Smooth muscle cell (in vitro differentiated cells): ENCODE data around the gene WDR59. TPM values are rescaled to one million over a fixed set of nuclear protein-coding genes. Genes with fewer than 3 reads are reported as not detected.

Source experiments
- DNase-seq: peaks from one replicate; lab custom pipeline; 2025; ENCODE audit not compliant: unreplicated experiment; lab: John Stamatoyannopoulos, UW
- H2AFZ ChIP-seq: fragments of 200-600 bp; sonication (generic); 2 replicates; pipeline ENCODE4 v1.6.0; 2016; ENCODE audit warnings: antibody characterized with exemption, low read depth, mild to moderate bottlenecking
- H3F3A ChIP-seq: fragments of 200-600 bp; sonication (generic); 2 replicates; pipeline ENCODE4 v1.6.0; 2017; ENCODE audit warnings: antibody characterized with exemption, low read depth
- H3K27ac ChIP-seq: fragments of 200-600 bp; sonication (generic); 2 replicates; pipeline ENCODE4 v1.5.1; 2016; ENCODE audit warnings: low read depth, mild to moderate bottlenecking
- H3K27me3 ChIP-seq: fragments of 200-600 bp; sonication (generic); 2 replicates; pipeline ENCODE4 v1.6.1; 2016; ENCODE audit warnings: low read depth, mild to moderate bottlenecking
- H3K36me3 ChIP-seq: fragments of 200-600 bp; sonication (generic); 2 replicates; pipeline ENCODE4 v1.5.1; 2016; ENCODE audit warnings: low read depth
- H3K4me1 ChIP-seq: fragments of 200-600 bp; sonication (generic); 2 replicates; pipeline ENCODE4 v1.5.1; 2016; ENCODE audit warnings: low read depth
- H3K4me2 ChIP-seq: fragments of 200-600 bp; sonication (generic); 2 replicates; pipeline ENCODE4 v1.6.0; 2016; ENCODE audit warnings: mild to moderate bottlenecking
- H3K4me3 ChIP-seq: fragments of 200-600 bp; sonication (generic); 2 replicates; pipeline ENCODE4 v1.5.1; 2016; ENCODE audit warnings: mild to moderate bottlenecking
- H3K79me2 ChIP-seq: fragments of 200-600 bp; sonication (generic); 2 replicates; pipeline ENCODE4 v1.6.0; 2016; ENCODE audit warnings: low read depth, mild to moderate bottlenecking
- H3K9ac ChIP-seq: fragments of 200-600 bp; sonication (generic); 2 replicates; pipeline ENCODE4 v1.6.0; 2016; ENCODE audit warnings: low read depth
- H3K9me3 ChIP-seq: fragments of 200-600 bp; sonication (generic); replicated peaks from 2 replicates; pipeline ENCODE4 v1.5.1; 2016; ENCODE audit warnings: low read depth
- H4K20me1 ChIP-seq: fragments of 200-600 bp; sonication (generic); 2 replicates; pipeline ENCODE4 v1.6.0; 2016; ENCODE audit warnings: low read depth
- WGBS: methylation state at CpG from one replicate; pipeline ENCODE4 v1.1.7; 2016; ENCODE audit warnings: low lambda C conversion rate; 5-methylcytosine and 5-hydroxymethylcytosine counted together
- polyA plus RNA-seq: library from polyadenylated mRNA; unstranded; fragments of >200 nt; fragmentation: Nextera tagmentation; extraction: Ambion mirVana; gene quantifications from 2 replicates; pipeline ENCODE4 v1.2.1, GENCODE V29; 2016
- total RNA-seq: library from RNA; depleted of rRNA; stranded (reverse); fragments of >200 nt; gene quantifications from 2 replicates; pipeline ENCODE4 v1.2.3, GENCODE V29; 2014
- TF ChIP-seq, protein P1 (sequence below): fragments of 200-600 bp; sonication (generic); IDR thresholded peaks from 2 replicates; pipeline ENCODE4 v1.5.1; 2017; ENCODE audit warnings: borderline replicate concordance, mild to moderate bottlenecking, antibody characterized with exemption; ENCODE audit not compliant: insufficient read depth, poor library complexity, severe bottlenecking

WDR59 gene
- total and polyA plus RNA-seq, 2 experiments from 2014 or later, result 14.3 to 19.2 TPM

DNA sequence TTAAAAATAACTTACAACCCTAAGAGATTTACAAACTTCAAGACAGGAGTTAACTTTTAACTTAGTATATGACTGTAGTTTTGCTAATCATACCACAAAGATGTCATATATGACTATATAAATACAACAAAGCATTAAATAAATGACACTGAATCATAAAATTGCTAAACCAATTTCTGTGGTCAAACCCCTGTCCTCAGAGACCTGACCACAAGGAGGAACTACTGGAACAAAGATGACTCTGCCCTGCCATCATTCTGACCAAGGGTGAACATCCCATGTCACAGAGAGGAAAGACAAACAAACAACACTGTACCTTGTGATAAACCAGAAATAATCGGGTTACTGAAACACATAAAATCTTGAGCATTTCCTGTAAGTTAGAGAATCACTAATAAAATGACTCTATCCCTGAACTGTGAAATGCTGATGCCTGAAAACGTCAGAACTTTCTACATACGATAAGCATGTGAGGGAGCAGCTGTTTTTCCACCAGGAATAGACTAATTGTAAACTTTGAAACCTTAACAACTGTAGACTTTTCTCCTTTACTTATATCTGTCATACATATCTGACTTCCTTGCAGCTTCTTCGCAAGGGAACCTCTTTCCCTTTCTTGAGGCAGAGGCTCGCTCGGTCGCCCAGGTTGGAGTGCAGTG, 47.9 kb downstream of the WDR59 start:
- Histone ChIP-seq H3K36me3 (peaks cover 7% of the 10 kb centered on the region), H2AFZ (no peak overlapping the region), H3K4me1 (no peaks in the 10 kb centered on the region), H3K9ac (no peak overlapping the region), H3K79me2 (no peaks in the 10 kb centered on the region), H3K9me3 (no peaks in the 10 kb centered on the region), H3K27ac (no peak overlapping the region), H4K20me1 (no peaks in the 10 kb centered on the region), H3K4me2 (no peak overlapping the region), H3K4me3 (no peak overlapping the region), H3K27me3 (no peaks in the 10 kb centered on the region), H3F3A (no peaks in the 10 kb centered on the region)
- TF ChIP-seq, protein P1, sequence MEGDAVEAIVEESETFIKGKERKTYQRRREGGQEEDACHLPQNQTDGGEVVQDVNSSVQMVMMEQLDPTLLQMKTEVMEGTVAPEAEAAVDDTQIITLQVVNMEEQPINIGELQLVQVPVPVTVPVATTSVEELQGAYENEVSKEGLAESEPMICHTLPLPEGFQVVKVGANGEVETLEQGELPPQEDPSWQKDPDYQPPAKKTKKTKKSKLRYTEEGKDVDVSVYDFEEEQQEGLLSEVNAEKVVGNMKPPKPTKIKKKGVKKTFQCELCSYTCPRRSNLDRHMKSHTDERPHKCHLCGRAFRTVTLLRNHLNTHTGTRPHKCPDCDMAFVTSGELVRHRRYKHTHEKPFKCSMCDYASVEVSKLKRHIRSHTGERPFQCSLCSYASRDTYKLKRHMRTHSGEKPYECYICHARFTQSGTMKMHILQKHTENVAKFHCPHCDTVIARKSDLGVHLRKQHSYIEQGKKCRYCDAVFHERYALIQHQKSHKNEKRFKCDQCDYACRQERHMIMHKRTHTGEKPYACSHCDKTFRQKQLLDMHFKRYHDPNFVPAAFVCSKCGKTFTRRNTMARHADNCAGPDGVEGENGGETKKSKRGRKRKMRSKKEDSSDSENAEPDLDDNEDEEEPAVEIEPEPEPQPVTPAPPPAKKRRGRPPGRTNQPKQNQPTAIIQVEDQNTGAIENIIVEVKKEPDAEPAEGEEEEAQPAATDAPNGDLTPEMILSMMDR, result no peak
- WGBS, result 87% methylated on average over 7 of the region's 7 CpGs
- no peak for DNase-seq

DNA sequence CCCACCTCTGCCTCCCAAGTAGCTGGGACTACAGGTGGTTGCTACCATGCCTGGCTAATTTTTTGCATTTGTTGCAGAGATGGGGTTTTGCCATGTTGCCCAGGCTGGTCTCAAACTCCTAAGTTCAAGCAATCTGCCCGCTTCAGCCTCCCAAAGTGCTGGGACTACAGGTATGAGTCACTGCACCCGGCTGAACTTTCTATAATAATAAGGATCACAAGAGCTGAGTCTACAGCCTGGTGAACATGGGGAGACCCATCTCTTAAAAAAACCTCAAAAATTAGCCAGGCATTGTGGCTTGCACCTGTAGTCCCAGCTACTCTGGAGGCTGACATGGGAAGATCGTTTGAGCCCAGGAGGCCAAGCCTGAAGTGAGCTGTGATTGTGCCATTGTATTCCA, 53.5 kb downstream of the WDR59 start:
- Histone ChIP-seq H3K36me3 (peaks cover 7% of the 10 kb centered on the region), H2AFZ (no peak overlapping the region), H4K20me1 (no peaks in the 10 kb centered on the region), H3K9me3 (no peaks in the 10 kb centered on the region), H3K27me3 (no peaks in the 10 kb centered on the region), H3K9ac (no peak overlapping the region), H3K4me1 (no peaks in the 10 kb centered on the region), H3K4me3 (no peak overlapping the region), H3K4me2 (no peak overlapping the region), H3K79me2 (no peaks in the 10 kb centered on the region), H3F3A (no peaks in the 10 kb centered on the region), H3K27ac (no peak overlapping the region)
- no peak for DNase-seq
- TF ChIP-seq, protein P1, result no peak
- 96% methylated on average over 3 of the region's 3 CpGs for WGBS

DNA sequence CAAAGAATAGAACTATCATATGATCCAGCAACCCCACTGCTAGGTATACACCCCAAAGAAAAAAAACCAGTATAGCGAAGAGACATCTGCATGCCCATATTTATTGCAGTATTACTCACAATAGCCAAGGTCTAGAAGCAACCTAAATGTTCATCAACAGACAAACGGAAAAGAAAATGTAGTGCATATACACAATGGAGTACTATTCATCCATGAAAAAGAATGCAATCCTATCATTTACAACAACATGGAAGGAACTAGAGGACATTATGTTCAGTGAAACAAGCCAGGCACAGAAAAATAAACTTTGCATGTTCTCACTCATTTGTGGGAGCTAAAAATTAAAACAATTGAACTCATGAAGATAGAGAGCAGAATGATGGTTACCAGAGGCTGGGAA, 55.3 kb downstream of the WDR59 start:
- 96% methylated on average over 2 of the region's 2 CpGs for WGBS

DNA sequence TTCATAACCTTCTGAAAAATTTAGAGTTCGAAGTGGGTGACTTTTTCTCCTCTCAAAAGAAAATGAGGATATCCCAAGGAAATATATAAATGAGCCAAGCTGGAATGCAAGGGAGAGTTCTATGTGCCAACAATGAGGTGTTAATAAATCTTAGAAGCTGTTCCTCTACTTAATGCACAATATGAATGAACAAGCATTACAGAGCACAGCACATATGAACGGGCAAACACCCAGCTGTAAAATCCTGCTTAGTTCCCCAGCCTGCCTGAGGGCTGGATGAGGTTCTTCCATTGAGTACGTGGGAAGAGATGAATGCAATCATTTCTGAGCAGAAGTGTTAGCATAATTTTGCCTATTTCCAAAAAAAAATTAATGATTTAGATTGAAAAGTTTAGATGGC, 58.1 kb downstream of the WDR59 start:
- H4K20me1 ChIP-seq, result no peaks in the 10 kb centered on the region
- no peak overlapping the region for H3K4me2 ChIP-seq
- no peaks in the 10 kb centered on the region for H3K79me2 ChIP-seq
- no peaks in the 10 kb centered on the region for H3F3A ChIP-seq
- no peaks in the 10 kb centered on the region for H3K9me3 ChIP-seq
- H3K9ac ChIP-seq, result no peak overlapping the region
- H3K36me3 ChIP-seq, result no peaks in the 10 kb centered on the region
- H3K27ac ChIP-seq, result no peak overlapping the region
- WGBS, result 94% methylated on average over 3 of the region's 3 CpGs
- no peak overlapping the region for H2AFZ ChIP-seq
- no peak for DNase-seq
- no peaks in the 10 kb centered on the region for H3K27me3 ChIP-seq
- H3K4me1 ChIP-seq, result no peaks in the 10 kb centered on the region
- TF ChIP-seq, protein P1, result no peak
- no peak overlapping the region for H3K4me3 ChIP-seq

More for the DNA sequence above, 55.3 kb downstream of the WDR59 start:
- no peak overlapping the region for H3K9ac ChIP-seq
- no peak overlapping the region for H3K27ac ChIP-seq
- no peaks in the 10 kb centered on the region for H3K27me3 ChIP-seq
- no peaks in the 10 kb centered on the region for H3K9me3 ChIP-seq
- H3K4me2 ChIP-seq, result no peak overlapping the region
- no peaks in the 10 kb centered on the region for H3F3A ChIP-seq
- no peaks in the 10 kb centered on the region for H4K20me1 ChIP-seq
- H3K36me3 ChIP-seq, result peaks cover 7% of the 10 kb centered on the region
- H3K4me3 ChIP-seq, result no peak overlapping the region
- no peak overlapping the region for H2AFZ ChIP-seq
- no peak for DNase-seq
- TF ChIP-seq, protein P1, result no peak
- no peaks in the 10 kb centered on the region for H3K4me1 ChIP-seq
- no peaks in the 10 kb centered on the region for H3K79me2 ChIP-seq
